ENCODE data around the gene DAGLB. TPM values are rescaled to one million over a fixed set of nuclear protein-coding genes. Genes with fewer than 3 reads are reported as not detected.
A peak's percentile ranks its signal among the peaks of the same experiment; 100 is the strongest.

Gene DAGLB
- total RNA-seq, 1 experiment from 2014 or later = 23.4 TPM

GRCh38 chr7:6417408-6417807, 30.3 kb downstream of the DAGLB start:
- BruUV-seq (replicated peaks) = no TSS peak
- H3K4me3 ChIP-seq (ENCODE audit: low read length) = no peak overlapping the region
- H3K27ac ChIP-seq (ENCODE audit: low read length) = no peak overlapping the region
- peaks cover 21% of the 10 kb centered on the region for H3K36me3 ChIP-seq (ENCODE audit: low read depth, low read length)
- no peaks in the 10 kb centered on the region for H4K20me1 ChIP-seq (ENCODE audit: low read length)
- intact Hi-C loops (cut with micrococcal nuclease) = no loop called here
- H3K79me2 ChIP-seq (ENCODE audit: low read length) = no peaks in the 10 kb centered on the region
- H3K9ac ChIP-seq (ENCODE audit: low read length) = no peak overlapping the region
- POLR2A ChIA-PET (ENCODE audit: unreplicated experiment) = interaction anchor here (0.6 kb wide), 1 partner anchor 32 kb away, joined by 4 read pairs; no protein-coding TSS in a partner anchor
- no peaks in the 10 kb centered on the region for H3K9me3 ChIP-seq (ENCODE audit: low read length)
- CTCF ChIA-PET = no interaction called here
- DNase-seq = no peak
- H3K4me2 ChIP-seq (ENCODE audit: low read length) = no peak overlapping the region
- H3F3A ChIP-seq (ENCODE audit: low read length, unreplicated experiment) = no peaks in the 10 kb centered on the region
- H3K9me2 ChIP-seq (replicated peaks; ENCODE audit: low read length) = no peaks in the 10 kb centered on the region
- H3K27me3 ChIP-seq (ENCODE audit: low read length) = no peaks in the 10 kb centered on the region
- no peak overlapping the region for H2AFZ ChIP-seq (ENCODE audit: low read length)
- H3K4me1 ChIP-seq (ENCODE audit: insufficient read depth, low read length) = peaks cover 3% of the 10 kb centered on the region; the same call in 1 of the 2 replicates
- TF ChIP-seq EZH2 (IDR thresholded peaks at IDR 0.05; ENCODE audit: low read length, unreplicated experiment) = no peak
- no peak for TF ChIP-seq EZH2phosphoT487 (IDR thresholded peaks at IDR 0.05; ENCODE audit: borderline replicate concordance, low read length)
- TF ChIP-seq CTCF (conservative IDR thresholded peaks at IDR 0.05; ENCODE audit: low read depth, low read length) = no peak
- no peak for ATAC-seq

GRCh38 chr7:6416516-6417145, 31.1 kb downstream of the DAGLB start:
- no TSS peak for BruUV-seq (replicated peaks)
- DNase-seq (peak; percentile 50), ATAC-seq (peak; percentile 28)
- no peak overlapping the region for H3K4me3 ChIP-seq (ENCODE audit: low read length)
- no peaks in the 10 kb centered on the region for H4K20me1 ChIP-seq (ENCODE audit: low read length)
- no peak overlapping the region for H3K4me2 ChIP-seq (ENCODE audit: low read length)
- H3K79me2 ChIP-seq (ENCODE audit: low read length) = no peaks in the 10 kb centered on the region
- no peaks in the 10 kb centered on the region for H3K9me3 ChIP-seq (ENCODE audit: low read length)
- CTCF ChIA-PET = interaction anchor here (0.6 kb wide), 1 partner anchor 419 kb away, joined by 8 read pairs; no protein-coding TSS in a partner anchor
- POLR2A ChIA-PET (ENCODE audit: unreplicated experiment) = no interaction called here
- no peak overlapping the region for H3K27ac ChIP-seq (ENCODE audit: low read length)
- peaks cover 3% of the 10 kb centered on the region; the same call in 1 of the 2 replicates for H3K4me1 ChIP-seq (ENCODE audit: insufficient read depth, low read length)
- no peak overlapping the region for H2AFZ ChIP-seq (ENCODE audit: low read length)
- no peak overlapping the region for H3K9ac ChIP-seq (ENCODE audit: low read length)
- intact Hi-C loops (cut with micrococcal nuclease) = no loop called here
- H3K9me2 ChIP-seq (replicated peaks; ENCODE audit: low read length) = no peaks in the 10 kb centered on the region
- no peak for TF ChIP-seq EZH2phosphoT487 (IDR thresholded peaks at IDR 0.05; ENCODE audit: borderline replicate concordance, low read length)
- no peak for TF ChIP-seq EZH2 (IDR thresholded peaks at IDR 0.05; ENCODE audit: low read length, unreplicated experiment)
- TF ChIP-seq CTCF (conservative IDR thresholded peaks at IDR 0.05; ENCODE audit: low read depth, low read length) = no peak
- peaks cover 21% of the 10 kb centered on the region for H3K36me3 ChIP-seq (ENCODE audit: low read depth, low read length)
- H3K27me3 ChIP-seq (ENCODE audit: low read length) = no peaks in the 10 kb centered on the region
- H3F3A ChIP-seq (ENCODE audit: low read length, unreplicated experiment) = no peaks in the 10 kb centered on the region

- H3K79me2 ChIP-seq (ENCODE audit: low read length) = no peaks in the 10 kb centered on the region
Observed at GRCh38 chr7:6413637-6414036, 34.1 kb downstream of the DAGLB start.

More at GRCh38 chr7:6413637-6414036, 34.1 kb downstream of the DAGLB start:
- intact Hi-C loops (cut with micrococcal nuclease) = no loop called here
- Histone ChIP-seq H3K4me2 (ENCODE audit: low read length) (no peak overlapping the region), H3K9ac (ENCODE audit: low read length) (no peak overlapping the region), H3K4me3 (ENCODE audit: low read length) (no peak overlapping the region), H3K4me1 (ENCODE audit: insufficient read depth, low read length) (peaks cover 3% of the 10 kb centered on the region; the same call in 1 of the 2 replicates), H3K9me2 (replicated peaks; ENCODE audit: low read length) (no peaks in the 10 kb centered on the region), H3K36me3 (ENCODE audit: low read depth, low read length) (peaks cover 39% of the 10 kb centered on the region), H3F3A (ENCODE audit: low read length, unreplicated experiment) (no peaks in the 10 kb centered on the region), H3K27ac (ENCODE audit: low read length) (no peak overlapping the region), H3K27me3 (ENCODE audit: low read length) (no peaks in the 10 kb centered on the region), H4K20me1 (ENCODE audit: low read length) (no peaks in the 10 kb centered on the region), H3K9me3 (ENCODE audit: low read length) (no peaks in the 10 kb centered on the region), H2AFZ (ENCODE audit: low read length) (no peak overlapping the region)
- ATAC-seq = no peak
- DNase-seq = no peak
- no TSS peak for BruUV-seq (replicated peaks)
- TF ChIP-seq EZH2phosphoT487 (IDR thresholded peaks at IDR 0.05; ENCODE audit: borderline replicate concordance, low read length) (no peak), CTCF (conservative IDR thresholded peaks at IDR 0.05; ENCODE audit: low read depth, low read length) (no peak), EZH2 (IDR thresholded peaks at IDR 0.05; ENCODE audit: low read length, unreplicated experiment) (no peak)
- ChIA-PET POLR2A (ENCODE audit: unreplicated experiment) (no interaction called here), CTCF (no interaction called here)

Measured in PC-3 (cell line).